ENCODE measurements around the gene DHH.

DHH gene

DNA sequence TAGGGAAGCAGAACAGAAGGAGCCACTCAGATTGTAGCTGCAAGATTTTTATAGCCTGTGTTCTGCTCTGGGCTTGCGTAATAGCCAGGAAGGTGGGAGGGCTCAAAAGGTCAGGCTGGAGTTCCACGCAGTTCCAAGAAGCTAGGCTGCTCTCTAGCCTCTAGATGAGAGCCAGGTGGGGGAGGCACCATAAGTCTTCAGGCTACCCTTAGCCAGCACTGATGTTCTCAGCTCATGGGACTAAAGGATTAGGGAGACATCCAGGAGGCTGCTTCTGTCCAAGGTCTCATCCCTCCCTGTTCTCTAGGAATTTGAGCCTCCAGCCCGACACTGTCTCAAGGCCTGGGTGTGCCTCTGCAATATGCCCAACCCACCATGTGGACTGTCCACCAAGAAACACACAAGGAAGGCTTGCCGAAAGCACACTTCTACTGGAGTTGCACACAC, 14.4 kb upstream of the DHH start:
- DNase-seq: no peak

DNA sequence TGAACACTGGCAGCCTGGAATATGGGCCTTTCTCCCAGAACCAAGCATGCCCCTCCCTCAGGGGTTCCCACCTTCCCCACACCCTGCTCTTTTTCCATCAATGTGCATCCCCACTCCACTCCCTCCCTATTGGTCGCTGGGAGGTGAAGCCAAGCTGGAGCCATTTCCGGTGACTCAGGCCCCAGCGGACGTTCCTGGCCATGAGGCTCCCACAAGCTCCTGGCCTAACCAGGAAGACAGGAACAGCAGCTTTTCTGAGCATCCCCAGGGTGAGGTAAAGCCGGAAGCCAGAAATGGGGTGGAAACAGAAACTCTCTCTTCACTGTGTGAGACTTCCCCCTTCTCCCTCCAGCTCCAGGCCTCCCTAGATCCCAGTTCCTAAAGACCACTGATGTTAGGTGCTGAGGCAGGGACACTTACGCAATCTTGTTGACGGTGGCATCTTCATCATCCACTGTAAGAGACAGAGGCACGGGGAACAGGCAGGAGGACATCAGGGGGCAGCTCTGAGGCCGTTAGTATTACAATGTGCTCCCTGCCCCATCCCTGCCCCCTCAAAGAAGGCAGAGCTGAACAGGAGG, 11.0 kb upstream of the DHH start:
- DNase-seq: no peak

DNA sequence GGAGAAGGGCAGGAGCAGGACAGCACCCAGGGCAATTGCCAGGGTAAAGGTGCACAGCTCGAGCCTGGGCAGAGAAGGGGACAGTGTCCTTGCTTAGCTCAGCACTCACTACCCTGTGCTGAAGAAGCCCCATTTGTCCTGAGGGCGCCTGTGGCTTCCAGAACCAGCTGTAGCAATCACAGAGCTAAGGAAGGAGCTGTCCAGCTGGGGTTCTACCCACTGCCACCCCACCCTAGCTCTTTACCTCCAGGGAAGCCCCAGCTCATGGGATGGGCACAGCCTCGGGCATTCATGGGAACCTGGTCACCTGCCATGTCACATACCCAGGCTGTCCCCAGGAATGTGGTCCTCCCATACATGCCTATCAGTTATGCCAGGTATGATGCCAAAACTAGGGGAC, 10.2 kb upstream of the DHH start:
- no peak for DNase-seq

DNA sequence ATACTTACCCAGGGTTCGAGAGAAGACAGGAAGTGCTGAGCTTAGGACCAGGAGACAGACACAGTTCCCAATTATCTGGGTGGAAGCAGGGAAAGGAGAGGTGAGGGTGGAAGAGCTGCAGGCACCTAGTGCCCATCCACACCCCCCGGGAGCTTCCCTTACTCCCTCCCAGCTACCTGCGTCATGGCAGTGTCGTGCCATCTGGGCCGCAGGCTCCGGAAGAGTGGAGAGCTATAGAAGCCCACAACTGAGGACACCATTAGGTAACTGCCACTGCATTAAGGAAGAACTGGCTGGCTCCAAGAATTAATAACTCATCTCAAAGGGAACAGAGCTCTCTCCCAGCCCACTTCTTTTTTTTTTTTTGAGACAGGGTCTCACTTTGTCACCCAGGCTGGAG, 5.8 kb upstream of the DHH start:
- DNase-seq: no peak

DNA sequence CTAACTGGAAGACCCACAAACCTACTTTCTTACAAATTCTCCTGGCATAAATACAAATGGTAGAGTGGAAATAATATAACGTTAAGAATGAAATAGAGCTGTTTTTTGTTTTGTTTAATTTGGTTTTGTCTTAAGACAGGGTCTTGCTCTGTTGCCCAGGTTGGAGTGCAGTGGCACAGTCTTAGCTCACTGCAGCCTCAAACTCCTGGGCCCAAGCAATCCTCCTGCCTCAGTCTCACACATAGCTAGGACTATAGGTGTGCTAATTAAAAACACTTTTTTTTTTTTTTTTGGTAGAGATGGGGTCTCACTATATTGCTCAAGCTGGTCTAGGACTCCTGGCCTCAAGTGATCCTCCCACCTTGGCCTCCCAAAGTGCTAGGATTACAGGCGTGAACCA, 4.1 kb upstream of the DHH start:
- no peak for DNase-seq

DNA sequence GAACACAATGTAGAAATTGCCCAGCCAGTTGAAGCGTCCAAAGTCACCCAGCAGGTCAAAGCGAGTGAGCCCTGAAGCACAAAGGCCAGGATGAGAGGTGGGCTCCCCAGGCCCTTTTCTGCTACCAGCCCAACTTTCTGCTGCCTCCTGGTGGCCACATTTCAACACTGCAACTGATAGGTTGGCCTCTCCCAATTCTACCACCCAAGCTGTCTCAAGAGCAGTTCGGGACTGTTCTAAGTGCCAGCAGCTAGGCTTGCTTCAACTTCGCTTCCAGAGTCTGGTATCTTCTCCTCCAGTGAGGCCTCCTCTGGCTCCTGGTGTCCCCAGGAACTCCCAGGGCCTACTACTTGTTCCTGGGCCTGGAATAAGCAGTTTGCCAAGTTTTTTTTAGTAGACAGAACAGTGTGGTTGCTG, 3.4 kb upstream of the DHH start:
- peak; percentile 71 for DNase-seq

DNA sequence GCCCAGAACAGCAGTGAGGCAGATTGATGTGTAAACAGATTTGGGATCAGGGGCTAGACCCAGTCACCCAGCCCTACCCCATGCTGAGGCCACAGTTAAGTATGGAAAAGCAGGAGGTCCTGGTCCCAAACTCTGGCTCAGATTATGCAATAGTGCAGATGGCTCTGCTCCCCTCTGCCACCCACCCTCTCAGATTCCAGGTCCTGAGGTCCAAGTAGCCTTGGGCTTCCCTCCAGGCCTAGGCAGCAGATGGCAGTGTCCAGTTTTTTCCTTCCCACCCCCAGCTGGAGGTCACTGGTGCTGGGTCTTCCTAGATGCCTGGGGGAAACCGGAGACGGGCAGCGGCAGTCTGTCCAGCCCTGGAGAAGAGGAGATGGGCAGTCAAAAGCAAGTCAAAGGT, 2.8 kb upstream of the DHH start:
- no peak for DNase-seq

DNA sequence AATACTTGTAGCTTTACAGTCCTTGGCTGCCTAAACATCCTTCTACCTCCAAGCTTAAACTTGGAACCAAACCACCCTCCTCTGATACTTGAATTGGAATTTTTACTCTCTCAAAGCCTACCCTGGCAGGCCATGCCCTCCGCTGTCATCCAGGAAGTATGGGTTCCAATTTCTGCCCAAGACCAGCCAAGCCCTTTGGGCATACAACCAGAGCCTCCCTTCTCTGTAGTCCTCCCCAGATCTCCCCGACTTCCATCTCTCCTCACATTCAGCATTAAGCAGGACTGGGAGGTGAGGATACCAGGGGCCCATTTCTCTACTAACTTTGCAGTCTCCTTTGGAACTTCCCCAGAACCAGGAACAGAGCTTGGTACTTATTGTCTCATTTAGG, 369 bp upstream of the DHH start:
- DNase-seq: no peak

DNA sequence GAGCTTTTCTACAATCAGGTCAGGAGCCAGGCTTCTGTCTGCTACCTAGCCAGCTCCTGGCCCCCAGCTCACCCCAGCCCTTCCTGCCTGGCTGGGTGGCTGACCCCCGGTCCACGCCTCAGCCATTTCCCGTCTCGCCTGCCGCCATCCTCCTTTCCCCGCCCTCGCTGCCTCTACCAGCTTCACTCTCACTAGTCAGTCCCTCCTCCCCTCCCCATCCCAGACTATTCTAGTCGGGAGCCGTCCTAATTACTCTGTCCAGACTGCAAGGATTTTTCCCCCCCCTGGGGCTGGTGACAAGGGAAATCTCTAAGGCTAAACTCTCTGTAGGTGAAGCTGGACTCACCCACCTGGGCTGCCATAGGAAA, 825 bp downstream of the DHH start:
- no peak for DNase-seq

DNA sequence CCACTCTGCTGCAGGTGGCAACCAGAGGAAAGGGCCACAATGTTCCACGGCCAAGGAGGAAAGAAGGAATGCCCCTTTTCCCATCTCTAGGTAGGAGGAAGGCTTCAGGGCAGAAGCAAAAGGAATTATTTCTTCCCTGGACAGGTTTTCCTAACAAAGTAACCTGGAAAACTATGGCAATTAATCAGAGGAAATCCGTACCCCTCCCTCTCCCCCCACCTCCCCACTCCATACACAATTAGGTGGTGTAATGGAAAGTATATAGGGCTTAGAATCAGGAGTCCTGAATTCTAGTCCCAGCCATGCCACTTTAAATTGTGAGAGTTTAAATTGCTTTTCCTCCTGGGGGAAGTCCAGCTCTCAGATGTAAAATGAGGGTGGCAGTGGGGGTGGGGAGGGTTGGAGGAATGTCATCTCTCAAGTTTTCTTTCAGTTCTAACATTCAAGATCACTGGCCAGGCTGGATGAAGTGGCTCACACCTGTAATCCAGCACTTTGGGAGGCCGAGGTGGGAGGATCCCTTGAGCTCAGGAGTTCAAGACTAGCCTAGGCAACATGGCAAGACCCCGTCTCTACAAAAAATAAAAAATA, 1.7 kb downstream of the DHH start:
- DNase-seq: no peak

DNA sequence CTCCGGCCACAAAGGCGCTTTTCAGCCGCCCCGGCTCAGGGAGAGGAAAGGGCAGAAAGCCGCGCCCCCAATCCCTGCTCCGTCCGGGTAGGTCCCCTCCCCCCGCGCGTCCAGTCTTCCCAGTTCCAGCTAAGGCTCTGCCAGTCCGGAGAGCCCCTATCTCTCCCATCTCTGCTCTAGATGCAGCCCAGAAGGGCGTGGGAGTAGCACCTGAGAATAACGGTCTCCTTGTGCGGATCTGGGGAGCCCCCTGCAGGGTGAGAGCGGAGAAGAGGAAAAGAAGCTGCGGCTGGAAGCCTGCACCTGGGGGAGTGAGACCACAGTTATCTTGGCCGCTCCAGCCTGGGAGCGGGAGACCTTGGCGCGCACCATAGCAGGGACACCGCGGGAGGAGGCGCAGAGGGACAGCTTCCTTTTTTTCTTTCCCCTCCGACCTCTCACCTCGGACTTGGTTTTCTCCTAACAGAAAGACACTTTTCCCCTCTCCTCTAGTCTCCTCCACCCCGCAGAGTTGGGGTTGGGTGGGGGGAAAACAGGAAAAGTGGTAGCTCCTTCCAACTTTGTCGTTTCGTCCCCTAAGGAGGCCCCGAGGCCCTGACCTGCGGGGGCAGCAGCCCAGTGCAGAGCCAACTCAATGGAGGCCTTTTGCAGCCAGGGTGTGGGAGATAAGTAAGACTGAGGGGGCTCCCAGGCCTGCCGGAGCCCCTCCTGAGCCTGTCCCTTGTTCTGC, 2.4 kb downstream of the DHH start:
- DNase-seq: peak; percentile 71

DNA sequence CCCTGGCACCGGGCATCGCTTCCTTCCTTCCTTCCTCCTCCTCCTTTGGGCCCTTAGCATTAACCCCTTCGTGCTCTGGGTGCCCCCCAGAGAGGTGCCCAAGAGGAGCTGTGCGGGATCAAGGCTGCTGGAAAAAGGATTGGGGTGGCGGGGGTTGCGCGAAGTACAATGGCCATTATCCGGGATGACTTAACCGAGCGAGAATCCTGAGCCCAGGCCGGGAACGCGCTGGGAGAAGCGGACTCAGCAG, 2.8 kb downstream of the DHH start:
- DNase-seq: no peak

DNA sequence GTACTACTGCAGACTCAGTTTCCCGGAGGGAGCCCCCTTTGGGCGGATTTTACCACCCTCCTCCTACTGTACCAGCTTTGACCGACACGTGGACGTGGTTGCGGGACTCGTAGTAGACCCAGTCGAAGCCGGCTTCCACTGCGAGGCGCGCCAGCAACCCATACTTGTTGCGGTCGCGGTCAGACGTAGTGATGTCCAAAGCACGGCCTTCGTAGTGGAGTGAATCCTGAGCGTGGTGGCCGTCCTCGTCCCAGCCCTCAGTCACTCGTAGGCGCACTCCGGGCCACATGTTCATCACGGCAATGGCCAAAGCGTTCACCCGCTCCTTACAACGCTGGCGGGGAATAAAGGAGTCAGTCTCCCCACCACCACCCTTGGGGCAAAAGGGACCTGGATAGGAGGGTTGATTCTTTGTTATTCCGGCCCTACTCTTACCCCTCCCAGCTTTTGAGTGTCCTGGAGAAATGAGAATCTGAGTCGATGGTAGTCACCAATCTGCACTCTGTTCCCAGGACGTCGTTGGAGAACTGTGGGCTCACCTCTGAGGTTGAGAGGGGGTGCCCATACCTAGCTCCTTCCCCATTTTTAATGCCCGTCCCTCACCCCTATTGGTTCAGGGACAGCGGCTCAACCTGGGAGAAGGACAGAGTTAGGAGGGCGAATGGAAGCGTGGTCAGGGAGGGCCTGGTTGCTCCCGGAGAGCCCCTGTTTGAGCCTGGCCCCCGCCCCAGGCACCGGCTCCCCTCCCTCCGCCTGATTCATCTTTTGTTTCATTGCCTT, 3.4 kb downstream of the DHH start:
- DNase-seq: no peak

DNA sequence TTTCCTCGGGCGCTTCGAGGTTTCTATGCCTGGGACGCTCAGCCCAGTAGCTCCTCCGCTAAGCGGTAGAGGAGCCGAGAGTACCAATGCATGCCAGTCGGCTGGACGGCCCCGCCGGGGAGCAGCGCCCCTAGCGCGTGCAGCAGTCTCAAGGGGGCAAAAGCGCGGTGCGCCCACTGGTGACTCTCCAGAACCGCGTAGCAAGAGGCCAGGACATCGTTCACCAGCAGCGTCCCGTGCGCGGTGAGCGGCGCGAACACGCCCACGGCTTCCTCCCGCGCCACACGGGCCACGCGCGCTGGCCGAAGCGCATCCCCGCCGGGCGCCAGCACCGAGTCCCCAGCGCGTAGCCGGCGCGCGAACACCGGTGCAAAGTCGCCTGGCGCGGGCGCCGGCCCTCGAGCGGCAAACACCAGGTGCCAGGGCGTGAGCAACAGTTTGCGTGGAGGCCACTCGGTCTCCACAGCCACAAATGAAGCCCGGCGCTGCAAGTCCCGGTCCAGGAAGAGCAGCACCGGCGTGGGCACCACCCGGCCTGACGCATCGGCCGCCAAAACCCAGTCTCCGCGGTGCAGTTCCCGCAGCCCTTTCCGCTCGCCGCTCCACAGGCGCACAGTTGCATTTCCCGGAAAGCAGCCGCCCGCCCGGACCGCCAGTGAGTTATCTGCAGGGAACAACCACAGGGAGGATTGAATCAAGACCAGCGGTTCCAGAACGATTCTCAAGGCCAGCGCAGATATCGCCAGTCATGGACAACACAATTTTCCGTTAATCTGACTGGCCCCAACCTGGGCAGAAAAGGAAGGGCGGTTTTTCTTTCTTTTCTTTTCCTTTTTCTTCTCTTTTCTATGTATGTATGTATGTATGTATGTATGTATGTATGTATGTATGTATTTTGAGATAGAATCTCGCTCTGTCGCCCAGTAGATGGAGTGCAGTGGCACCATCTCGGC, 4.5 kb downstream of the DHH start:
- DNase-seq: peak; percentile 45

DNA sequence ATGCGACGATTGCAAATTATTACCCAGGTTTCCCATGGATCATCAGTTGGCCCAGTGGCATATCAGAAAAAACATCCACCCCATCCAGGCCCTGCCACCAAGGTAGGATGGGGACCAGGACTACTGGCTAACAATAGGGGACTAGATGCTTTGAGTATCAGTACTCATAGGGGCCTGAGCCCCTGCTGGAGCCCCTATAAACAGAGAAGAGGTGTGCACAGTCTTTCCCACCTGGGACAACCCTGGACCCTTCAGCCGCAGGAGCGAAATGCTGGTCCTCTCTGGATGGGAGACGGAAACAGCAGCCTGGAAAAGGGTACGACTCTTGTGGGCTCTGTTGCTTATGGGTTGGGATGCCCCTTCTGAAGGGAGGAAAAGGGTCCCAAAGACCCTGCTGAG, 5.7 kb downstream of the DHH start:
- DNase-seq: no peak

DNA sequence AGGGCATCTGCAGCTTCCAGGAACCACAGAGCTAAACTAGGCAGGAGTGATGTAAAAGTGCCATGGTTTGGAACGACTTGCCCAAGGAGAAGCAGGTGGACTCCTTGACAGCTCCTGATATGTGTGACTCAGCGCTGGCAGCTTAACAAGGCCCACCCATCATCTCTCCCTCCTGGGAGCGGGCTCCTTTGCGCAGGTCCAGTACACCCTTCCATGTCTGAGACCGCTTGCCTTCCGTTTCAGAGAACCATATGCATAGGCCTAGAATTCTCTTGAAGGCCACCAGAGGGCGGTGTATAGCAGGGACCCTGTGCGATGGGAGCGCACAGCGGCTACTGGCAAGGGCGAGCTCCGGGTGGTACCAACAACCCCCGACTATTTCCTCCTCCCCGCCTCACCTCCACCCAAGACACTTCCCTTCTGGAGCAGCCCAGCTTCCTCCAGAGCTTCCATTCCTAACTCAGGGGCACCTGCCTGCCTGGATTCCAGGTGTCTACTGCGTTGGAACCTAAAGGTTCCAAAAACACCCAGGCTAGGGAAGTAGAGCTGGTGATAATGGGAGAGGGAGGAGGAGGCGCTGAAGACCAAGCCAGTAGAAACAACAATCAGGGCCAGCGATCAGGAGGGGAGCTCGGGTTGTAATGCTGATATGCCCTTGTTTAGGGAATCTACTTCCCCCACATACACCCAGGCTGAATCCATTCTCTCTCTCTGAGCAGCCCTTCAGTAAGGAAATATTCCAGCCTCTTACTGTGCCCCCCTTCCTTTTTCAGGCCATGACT, 6.3 kb downstream of the DHH start:
- DNase-seq: peak; percentile 84

DNA sequence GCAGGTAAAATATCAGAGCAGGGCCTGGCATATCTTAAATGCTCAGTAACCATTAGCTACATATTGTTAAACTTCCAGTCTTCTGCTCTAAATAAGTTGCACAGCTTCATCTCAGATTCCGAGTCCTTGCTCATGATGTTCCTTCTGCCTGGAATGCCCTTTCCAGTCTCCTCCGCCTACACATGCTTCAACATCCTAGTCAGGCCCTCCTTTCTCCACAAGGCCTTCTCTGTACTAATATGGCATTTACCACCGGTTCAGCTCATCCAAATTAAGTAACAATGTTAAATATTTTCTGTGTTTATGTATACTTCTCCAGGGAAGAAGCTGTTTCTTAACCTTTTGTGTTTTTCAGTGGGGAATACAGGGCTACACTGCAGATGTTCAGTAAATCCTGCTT, 8.5 kb downstream of the DHH start:
- no peak for DNase-seq

DNA sequence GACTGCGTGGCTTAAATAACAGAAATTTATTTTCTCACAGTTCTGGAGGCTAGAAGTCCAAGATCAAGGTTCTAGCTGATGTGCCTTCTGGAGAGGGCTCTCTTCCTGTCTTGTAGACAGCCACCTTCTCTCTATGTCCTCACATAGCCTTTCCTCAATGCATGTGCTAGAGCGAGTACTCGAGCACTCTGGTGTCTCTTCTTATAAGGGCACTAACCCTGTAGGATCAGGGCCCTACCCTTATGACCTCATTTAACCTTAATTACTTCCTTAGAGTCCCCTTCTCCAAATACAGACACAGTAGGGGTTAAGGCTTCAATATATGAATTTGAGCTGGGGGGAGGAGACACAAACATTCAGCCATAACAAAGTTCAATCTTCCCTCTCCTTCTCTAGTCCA, 10.2 kb downstream of the DHH start:
- DNase-seq: no peak

DNA sequence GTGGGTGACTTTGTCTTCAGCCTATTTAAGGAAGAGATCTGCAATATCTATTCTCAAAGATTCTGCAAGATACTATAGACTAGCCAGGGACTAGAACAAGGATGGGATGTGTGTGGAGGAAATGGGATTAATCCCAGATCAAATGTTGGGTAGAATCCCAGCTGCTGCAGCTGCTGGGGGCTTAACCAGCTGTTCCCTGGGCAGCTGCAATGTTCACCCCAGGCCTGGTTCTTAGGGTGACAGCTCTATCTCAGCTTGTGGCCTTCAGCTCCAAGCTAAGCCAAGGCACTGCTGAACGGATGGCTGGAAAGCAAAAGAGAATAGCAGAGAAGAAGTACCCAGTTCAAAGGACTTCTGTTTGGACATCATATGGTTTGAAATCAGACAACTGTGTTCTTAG, 14.8 kb downstream of the DHH start:
- DNase-seq: no peak

DNA sequence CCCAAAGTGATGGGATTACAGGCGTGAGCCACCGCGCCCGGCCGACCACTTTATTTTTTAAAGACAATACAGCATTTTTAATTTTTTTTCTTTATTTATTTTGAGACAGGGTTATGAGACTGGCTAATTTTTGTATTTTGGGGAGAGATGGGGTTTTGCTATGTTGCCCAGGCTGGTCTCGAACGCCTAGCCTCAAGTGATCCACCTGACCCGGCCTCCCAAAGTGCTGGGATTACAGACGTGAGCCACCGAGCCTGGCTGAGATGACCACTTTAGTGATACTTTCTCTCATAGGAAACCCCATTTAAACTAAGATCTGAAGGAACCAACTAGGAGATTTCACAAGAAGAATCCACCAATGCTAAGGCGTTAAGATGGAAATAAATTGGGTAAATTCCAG, 23.6 kb downstream of the DHH start:
- DNase-seq: no peak

DNA sequence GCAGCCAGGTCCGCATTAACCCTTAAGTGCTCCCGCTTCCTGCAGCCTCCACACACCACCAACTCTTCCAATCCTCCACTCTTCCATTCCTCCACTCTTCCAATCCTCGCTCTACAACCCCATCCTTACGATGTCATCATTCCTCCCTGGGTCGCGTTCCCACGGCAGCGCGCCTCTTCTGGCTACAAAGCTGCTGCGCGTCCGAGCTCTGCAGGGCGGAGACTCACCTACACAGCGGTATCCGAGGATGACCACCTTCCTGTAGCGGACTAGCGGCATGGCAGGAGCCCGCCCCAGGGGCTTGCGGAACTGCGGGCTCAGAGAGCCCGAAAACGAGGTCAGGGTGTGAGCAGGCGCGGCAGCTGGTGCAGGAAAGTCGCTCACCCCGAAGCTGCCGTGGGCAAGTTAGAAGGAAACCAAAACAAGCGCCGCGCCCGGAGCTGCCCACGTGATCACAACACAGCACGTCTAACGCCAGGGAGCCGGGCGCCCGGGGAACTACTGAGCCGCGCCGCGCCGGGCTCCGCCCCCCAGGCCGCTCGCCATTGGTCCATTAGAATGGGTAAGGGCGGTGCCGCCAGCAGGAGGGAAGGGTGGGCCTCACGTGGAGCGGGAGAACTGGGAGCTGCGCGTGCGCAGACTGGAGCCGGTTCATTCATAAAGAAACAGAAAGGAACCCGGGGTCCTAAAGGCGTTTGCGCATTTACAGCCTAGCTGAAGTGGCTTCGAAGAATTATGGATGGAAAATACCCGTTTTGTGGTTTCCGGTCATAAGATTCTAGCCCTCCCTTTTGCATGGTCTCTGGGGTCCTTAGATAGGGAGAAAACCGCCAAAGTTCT, 24.9 kb downstream of the DHH start, which contains the start of gene RHEBL1:
Gene RHEBL1 (minus strand): TSS at position 473 of the 840 bp plus-strand sequence. CDS start 194 bp downstream, at position 279.
- DNase-seq: peak; percentile 99
